Mucosa of descending colon (tissue), 3 donors: ENCODE results near the gene TNPO2. TPM values are rescaled to one million over a fixed set of nuclear protein-coding genes. Genes with fewer than 3 reads are reported as not detected.
"Not testable (repeated sequence)": the region's sequence is repeated elsewhere in the genome, so short reads cannot be mapped to it uniquely, and the experiment has no call there.

Experiments
- ATAC-seq: fragments of 200-7000 bp; cut with Tn5 transposase; one replicate; pipeline ENCODE4 v1.9.1; 2020; ENCODE audit warnings: mild to moderate bottlenecking, moderate library complexity
- DNase-seq, 3 donors: peaks; one replicate each; pipeline ENCODE4 v3.0.0-alpha.2; 2020
- H3K36me3 ChIP-seq: fragments of 200-600 bp; one replicate; pipeline ENCODE4 v1.8.0; 2021; ENCODE audit warnings: low read depth, mild to moderate bottlenecking
- H3K4me1 ChIP-seq: fragments of 200-600 bp; one replicate; pipeline ENCODE4 v1.8.0; 2021; ENCODE audit warnings: low read depth, mild to moderate bottlenecking
- H3K4me3 ChIP-seq: fragments of 200-600 bp; one replicate; pipeline ENCODE4 v1.8.0; 2021; ENCODE audit warnings: mild to moderate bottlenecking
- H3K9me3 ChIP-seq: fragments of 200-600 bp; one replicate; pipeline ENCODE4 v1.8.0; 2021; ENCODE audit warnings: mild to moderate bottlenecking
- intact Hi-C, 2 donors: fragments of 100-400 bp; cut with DNase I in 1 of 2; cut with micrococcal nuclease in 1 of 2; formaldehyde crosslinking; loops; one replicate each; pipeline versions ENCODE4 v1.11.0 to v1.11.1; 2022; cut with DNase I, micrococcal nuclease
- total RNA-seq, 3 donors: library from RNA; stranded (reverse); fragmentation: NEBNext Ultra II Directional in 2 of 3; extraction: Animal tissue kit (Norgen Biotek cat#: 25700) in 2 of 3; gene quantifications; one replicate each; pipeline versions ENCODE4 v1.2.1 to v1.2.4, GENCODE V29; 2021 to 2023
- TF ChIP-seq, protein P1 (sequence below): fragments of 200-600 bp; IDR thresholded peaks from one replicate; pipeline ENCODE4 v1.8.0; 2022; ENCODE audit warnings: antibody characterized with exemption, mild to moderate bottlenecking
- donor health status: DM: no; HTN: no; CAD: no; lungs with moderate emphysema.
- donor health status: DM: no; HTN: no; CAD: no.
- donor health status: DM: no; HTN: yes; CAD: no.

Gene TNPO2
- total RNA-seq, 3 donors from 2014 or later = 48.9 to 73.3 (median 66.9) TPM

GRCh38 chr19:12703046-12703445 is 20.7 kb downstream of the TNPO2 start:
- no peak for DNase-seq
- H3K4me3 ChIP-seq = no peak overlapping the region
- no peaks in the 10 kb centered on the region for H3K4me1 ChIP-seq
- intact Hi-C loops = no loop called here
- TF ChIP-seq, protein P1, sequence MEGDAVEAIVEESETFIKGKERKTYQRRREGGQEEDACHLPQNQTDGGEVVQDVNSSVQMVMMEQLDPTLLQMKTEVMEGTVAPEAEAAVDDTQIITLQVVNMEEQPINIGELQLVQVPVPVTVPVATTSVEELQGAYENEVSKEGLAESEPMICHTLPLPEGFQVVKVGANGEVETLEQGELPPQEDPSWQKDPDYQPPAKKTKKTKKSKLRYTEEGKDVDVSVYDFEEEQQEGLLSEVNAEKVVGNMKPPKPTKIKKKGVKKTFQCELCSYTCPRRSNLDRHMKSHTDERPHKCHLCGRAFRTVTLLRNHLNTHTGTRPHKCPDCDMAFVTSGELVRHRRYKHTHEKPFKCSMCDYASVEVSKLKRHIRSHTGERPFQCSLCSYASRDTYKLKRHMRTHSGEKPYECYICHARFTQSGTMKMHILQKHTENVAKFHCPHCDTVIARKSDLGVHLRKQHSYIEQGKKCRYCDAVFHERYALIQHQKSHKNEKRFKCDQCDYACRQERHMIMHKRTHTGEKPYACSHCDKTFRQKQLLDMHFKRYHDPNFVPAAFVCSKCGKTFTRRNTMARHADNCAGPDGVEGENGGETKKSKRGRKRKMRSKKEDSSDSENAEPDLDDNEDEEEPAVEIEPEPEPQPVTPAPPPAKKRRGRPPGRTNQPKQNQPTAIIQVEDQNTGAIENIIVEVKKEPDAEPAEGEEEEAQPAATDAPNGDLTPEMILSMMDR = no peak
- no peaks in the 10 kb centered on the region for H3K9me3 ChIP-seq
- peaks cover 8% of the 10 kb centered on the region for H3K36me3 ChIP-seq
- no peak for ATAC-seq

DNA sequence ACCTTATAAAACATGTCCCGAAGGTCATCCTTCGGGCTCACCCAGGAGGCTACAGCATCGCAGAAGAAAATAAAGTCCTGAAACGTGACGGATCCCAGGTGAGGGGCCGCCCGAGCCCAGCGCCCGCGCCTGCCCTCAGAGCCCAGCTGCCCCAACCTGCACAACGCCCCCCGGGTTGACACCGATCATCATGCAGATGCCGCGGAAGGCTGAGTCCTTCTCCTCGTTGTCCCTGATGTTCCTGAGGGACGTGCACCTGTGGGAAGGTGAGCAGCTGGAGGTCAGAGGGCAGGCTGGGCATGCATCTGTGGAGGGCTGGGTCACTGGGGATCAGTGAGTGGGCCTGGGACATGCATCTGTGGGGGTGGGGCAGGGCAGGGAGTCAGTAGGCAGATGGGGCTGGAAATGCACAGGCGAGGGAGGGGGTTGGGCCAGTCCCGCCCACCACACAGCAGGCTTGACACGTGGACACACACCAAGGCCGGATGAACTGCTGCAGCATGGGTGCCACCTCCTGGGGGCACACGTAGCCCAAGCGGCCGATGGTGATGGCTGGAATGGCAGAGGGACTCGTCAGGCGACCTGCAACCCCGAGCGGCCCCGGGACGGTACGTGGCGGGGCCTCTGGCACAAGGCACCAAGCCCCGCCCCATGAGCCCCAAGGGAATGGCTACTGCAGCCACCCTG is 22.0 kb downstream of the TNPO2 start:
- ATAC-seq (no peak), DNase-seq (no peak)
- peaks cover 8% of the 10 kb centered on the region for H3K36me3 ChIP-seq
- intact Hi-C loops = no loop called here
- H3K9me3 ChIP-seq = no peaks in the 10 kb centered on the region
- peaks cover 6% of the 10 kb centered on the region for H3K4me1 ChIP-seq
- no peak overlapping the region for H3K4me3 ChIP-seq
- TF ChIP-seq, protein P1 = no peak

DNA sequence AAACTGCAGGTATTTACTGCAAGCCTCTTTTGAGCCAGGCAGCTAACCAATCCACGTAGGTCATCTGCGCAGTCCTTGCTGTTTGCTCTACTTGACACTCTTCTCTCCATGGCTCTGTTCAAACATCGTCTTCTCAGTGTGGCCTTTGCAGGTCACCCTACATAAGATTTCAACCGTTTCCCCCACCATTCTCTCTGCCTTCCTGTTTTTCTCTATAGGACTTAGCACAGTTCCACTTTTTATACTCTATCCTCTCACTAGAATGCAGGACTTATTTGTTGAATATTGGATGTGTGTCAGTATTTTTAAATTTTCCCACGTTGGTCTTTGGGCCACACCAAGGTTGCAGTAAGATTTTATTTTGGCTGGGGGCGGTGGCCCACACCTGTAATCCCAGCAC is 25.6 kb downstream of the TNPO2 start:
- H3K9me3 ChIP-seq = no peaks in the 10 kb centered on the region
- H3K4me1 ChIP-seq = peaks cover 12% of the 10 kb centered on the region
- H3K36me3 ChIP-seq = peaks cover 8% of the 10 kb centered on the region
- DNase-seq (no peak), ATAC-seq (no peak)
- H3K4me3 ChIP-seq = no peak overlapping the region
- TF ChIP-seq, protein P1 = no peak
- intact Hi-C loops = no loop called here

DNA sequence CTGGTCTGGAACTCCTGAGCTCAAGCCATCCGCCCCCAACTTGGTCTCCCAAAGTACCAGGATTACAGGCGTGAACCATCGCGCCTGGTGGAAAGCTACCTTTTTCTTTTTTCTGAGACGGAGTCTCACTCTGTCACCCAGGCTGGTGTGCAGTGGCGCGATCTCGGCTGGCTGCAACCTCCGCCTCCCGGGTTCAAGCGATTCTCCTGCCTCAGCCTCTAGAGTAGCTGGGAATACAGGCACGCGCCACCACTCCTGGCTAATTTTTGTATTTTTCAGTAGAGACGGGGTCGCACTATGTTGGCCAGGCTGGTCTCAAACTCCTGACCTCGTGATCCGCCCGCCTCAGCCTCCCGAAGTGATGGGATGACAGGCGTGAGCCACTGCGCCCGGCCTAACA is 26.3 kb downstream of the TNPO2 start:
- H3K4me3 ChIP-seq, DNase-seq, H3K36me3 ChIP-seq, H3K9me3 ChIP-seq, intact Hi-C loops, ATAC-seq: not testable (repeated sequence)
- peaks cover 12% of the 10 kb centered on the region for H3K4me1 ChIP-seq

DNA sequence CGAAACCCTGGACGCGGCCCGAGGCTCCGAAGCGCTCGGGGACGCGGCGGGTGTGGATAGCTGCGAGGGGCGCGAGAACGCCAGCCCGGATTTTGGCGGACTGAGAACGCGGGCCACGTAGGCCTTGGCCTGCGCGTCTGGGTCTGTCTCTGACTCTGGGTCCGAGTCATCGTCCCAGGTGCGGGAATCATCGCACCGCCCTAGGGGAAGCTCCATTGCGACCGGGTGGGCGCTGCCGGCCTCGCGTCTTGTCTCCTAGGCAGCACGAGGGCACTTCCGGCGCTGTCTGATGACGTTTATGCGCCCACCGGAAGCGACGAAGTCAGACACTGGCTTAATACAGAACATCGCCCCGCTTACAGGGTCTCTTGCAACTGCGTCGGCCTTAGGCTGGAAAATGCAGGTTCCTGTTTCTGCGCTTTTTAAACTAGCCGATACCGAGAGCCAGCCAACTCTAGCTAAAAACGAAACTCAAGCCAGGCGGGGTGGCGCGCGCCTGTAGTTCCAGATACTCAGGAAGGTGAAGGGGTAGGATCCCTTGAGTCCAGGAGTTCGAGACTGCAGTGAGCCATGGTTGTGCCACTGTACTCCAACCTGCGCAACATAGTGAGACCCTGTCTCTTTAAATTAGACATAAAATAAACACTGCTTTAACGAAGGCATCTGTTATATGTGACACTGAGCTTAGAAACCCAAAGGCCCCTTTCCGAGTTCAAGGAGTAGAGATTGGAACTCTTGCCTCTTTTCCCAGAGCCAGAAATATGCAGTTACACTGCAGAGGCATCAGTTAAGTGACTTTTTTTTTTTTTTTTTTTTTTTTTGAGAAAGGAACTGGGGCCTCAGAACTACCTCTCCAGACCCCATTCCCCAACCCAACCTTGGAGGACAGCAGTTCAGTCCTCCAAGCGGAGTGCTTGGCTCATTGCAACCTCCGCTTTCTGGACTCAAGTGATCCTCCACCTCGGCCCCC is 27.1 kb downstream of the TNPO2 start, which contains the start of gene FBXW9:
FBXW9 (minus strand) TSS at position 266 of the 970 bp plus-strand sequence; CDS start at position 216, 50 bp downstream.
- no peaks in the 10 kb centered on the region for H3K9me3 ChIP-seq
- DNase-seq = peak; percentile 96 to 99 (median 97)
- H3K4me3 ChIP-seq = peak within 1 kb of the TSS; percentile 65
- peak; percentile 97 for ATAC-seq
- TF ChIP-seq, protein P1 = no peak
- H3K36me3 ChIP-seq = no peaks in the 10 kb centered on the region
- H3K4me1 ChIP-seq = peaks cover 12% of the 10 kb centered on the region
- intact Hi-C loops = no loop called here

DNA sequence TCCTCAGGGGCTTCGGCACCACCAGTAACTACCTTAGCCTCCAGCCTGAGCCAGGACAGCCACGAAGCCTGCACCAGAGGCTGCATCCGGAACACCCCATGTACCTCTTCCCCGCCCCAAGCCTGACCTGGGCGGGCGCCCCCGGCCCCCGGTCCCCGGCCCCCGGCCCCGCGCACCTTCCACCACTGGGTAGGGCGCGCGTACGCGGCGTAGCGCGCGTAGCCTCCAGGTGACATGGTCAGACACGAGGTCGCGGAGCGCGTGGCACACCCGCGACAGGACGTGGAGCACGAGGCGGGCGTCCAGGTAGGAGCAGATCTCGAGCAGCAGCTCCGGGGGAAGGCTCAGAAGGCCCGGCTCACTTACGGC is 27.8 kb downstream of the TNPO2 start:
- H3K4me1 ChIP-seq = peaks cover 12% of the 10 kb centered on the region
- H3K9me3 ChIP-seq = no peaks in the 10 kb centered on the region
- TF ChIP-seq, protein P1 = no peak
- intact Hi-C loops = no loop called here
- no peak for DNase-seq
- H3K36me3 ChIP-seq = no peaks in the 10 kb centered on the region
- peak; percentile 49 for ATAC-seq
- peak overlapping the region; percentile 65 for H3K4me3 ChIP-seq
